SIG-M5 (cell line): ENCODE data around the gene TAF4.
"Not testable (repeated sequence)": the region's sequence is repeated elsewhere in the genome, so short reads cannot be mapped to it uniquely, and the experiment has no call there.

Experiments used
- DNase-seq: peaks from one replicate; lab custom pipeline; 2025; lab: John Stamatoyannopoulos, UW

TAF4 gene

DNA sequence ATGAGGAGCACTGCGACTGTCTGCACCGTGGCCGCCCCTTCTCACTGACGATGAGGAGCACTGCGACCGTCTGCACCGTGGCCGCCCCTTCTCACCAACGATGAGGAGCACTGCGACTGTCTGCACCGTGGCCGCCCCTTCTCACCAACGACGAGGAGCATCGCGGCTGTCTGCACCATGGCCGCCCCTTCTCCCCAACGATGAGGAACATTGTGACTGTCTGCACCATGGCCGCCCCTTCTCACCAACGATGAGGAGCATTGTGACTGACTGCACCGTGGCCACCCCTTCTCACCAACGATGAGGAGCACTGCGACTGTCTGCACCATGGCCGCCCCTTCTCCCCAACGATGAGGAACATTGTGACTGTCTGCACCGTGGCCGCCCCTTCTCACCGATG, 117.6 kb downstream of the TAF4 start:
- DNase-seq: not testable (repeated sequence)

DNA sequence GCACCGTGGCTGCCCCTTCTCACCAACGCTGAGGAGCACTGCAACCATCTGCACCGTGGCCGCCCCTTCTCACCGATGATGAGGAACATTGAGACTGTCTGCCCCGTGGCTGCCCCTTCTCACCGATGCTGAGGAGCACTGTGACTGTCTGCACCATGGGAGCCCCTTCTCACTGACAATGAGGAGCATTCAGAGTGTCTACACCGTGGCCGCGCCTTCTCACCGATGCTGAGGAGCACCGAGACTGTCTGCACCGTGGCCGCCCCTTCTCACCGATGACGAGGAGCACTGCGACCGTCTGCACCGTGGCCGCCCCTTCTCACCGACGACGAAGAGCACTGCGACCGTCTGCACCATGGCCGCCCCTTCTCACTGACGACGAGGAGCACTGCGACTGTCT, 120.2 kb downstream of the TAF4 start:
- DNase-seq: not testable (repeated sequence)

- not testable (repeated sequence) for DNase-seq
Observed at GRCh38 chr20:61944967-61945366, 120.7 kb downstream of the TAF4 start.

- DNase-seq: no peak
Observed at GRCh38 chr20:61942526-61942925, 123.2 kb downstream of the TAF4 start.

DNA sequence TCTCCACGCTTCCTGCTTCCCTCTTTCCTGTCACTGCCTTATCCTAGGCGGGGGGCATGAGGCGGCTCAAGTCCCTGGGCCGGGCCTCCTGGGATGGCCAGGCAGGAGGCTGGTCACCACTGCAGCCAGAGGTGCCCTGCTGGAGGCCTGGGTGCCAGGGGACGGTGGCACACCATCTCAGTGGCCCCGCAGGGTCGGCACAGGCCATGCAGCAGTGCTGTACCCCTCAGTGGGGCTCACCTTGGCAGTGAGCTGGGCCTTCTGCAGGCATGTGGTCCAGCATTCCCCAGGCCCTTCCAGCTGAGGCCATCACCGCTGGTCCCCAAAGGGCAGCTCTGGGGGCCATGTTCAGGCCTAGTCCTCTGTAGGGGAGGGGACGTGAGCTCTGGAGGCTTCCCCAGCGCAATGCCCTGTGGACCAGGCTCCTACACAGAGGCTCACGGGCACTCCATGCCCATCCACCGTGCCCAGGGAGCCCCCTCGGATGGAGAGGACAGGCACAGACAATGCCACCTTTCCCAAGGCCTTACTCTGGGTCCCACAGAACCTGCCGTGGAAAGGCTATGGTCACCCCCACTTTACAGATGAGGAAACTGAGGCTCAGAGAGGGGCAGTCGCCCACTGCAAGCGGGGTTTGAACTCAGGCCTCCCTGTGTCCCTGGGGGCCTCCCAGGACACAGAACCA, 123.8 kb downstream of the TAF4 start:
- no peak for DNase-seq

DNA sequence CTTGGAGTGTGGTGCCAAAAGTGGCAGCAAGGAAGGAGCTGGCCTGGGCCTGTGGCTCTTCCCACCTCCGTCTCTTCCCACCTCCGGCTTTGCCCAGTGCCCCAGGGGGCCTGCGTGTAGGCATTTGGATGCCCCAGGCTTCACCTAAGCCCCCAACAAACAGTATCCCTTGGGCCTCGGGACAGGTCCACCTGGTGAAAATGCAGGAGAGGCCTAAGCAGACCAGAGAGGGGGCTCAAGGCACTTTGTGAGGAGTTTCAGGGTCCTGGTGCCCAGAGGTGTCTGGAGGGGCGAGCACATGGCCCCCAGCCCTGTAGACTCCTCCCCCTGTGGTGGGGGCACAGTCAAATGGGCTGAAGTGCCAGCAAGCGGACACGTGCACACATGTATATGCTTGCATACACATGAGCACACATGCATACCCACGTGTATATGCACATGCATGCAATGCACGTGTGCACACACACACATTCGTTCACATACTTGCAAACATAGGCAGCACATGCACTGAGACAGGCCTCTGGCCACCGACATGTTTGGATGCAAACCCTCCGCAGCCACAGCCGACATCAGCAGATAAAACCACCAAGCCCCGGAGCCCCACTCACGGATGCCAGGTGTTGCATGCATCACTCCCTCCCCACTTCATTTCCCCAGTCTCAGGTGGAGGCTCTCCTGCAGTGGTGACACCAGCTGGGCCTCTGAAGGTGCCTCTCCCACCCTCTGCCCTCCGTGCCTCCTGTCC, 124.5 kb downstream of the TAF4 start:
- DNase-seq: no peak

DNA sequence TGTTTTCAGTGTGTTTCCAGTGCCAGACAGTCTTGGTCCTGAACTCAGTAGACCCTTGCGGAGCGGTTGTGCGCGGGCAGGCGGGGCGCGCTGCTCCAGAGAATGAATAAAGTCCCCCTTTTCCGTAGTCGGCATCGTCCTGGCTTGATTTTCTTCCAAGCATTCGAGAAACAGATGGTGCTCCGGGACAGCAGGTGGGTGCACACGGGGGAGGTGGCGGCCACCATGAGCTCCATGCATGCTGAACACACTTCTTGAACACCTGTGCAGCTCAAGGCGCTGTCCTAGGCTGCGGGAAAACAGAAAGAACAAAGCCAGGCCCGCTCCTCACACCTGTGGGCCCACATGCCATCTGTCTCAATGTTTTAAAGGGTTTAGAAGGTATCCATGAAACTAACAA, 125.2 kb downstream of the TAF4 start:
- no peak for DNase-seq

DNA sequence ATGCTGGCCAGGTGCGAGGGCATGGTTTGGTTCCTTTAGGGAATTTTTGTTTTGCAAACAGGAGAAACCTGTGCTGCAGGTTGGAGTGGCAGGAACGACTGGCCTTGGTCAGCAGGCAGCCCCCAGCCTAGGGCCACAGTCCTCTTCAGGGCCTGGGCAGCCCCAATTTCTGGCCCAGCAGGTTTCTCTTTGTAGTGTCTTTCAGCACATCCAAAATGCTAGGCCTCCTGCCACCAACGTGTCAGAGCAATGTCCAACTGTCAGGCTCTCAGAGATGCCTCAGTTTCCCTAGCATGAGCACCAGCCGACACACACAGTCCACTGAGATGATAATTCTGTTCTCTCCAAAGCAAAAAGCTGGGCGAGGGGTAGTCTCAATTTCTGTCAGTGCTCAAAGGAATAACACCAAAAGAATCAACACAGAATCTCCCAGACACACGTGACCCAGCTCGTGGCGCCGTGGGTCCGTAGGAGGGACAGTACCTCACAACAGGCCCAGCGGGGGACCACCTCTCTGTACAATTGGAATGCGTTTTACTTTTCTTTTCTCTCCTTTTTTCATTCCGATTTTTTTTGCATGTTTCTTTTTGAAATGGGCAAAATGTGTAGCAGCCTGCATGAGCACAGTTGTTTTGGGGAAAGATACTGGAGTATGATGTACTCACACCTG, 125.9 kb downstream of the TAF4 start:
- no peak for DNase-seq

GRCh38 chr20:61938839-61939690, 126.6 kb downstream of the TAF4 start:
- no peak for DNase-seq

- no peak for DNase-seq
Observed at GRCh38 chr20:61937963-61938838, 127.5 kb downstream of the TAF4 start.

- DNase-seq: no peak
Observed at GRCh38 chr20:61937146-61937962, 128.3 kb downstream of the TAF4 start.

DNA sequence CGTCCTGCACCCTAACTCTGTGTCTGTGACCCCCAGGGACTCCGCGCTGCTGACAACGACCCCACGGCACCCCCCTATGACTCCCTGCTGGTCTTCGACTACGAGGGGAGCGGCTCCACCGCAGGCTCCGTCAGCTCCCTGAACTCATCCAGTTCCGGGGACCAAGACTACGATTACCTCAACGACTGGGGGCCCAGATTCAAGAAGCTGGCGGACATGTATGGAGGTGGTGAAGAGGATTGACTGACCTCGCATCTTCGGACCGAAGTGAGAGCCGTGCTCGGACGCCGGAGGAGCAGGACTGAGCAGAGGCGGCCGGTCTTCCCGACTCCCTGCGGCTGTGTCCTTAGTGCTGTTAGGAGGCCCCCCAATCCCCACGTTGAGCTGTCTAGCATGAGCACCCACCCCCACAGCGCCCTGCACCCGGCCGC, 129.0 kb downstream of the TAF4 start:
- no peak for DNase-seq

DNA sequence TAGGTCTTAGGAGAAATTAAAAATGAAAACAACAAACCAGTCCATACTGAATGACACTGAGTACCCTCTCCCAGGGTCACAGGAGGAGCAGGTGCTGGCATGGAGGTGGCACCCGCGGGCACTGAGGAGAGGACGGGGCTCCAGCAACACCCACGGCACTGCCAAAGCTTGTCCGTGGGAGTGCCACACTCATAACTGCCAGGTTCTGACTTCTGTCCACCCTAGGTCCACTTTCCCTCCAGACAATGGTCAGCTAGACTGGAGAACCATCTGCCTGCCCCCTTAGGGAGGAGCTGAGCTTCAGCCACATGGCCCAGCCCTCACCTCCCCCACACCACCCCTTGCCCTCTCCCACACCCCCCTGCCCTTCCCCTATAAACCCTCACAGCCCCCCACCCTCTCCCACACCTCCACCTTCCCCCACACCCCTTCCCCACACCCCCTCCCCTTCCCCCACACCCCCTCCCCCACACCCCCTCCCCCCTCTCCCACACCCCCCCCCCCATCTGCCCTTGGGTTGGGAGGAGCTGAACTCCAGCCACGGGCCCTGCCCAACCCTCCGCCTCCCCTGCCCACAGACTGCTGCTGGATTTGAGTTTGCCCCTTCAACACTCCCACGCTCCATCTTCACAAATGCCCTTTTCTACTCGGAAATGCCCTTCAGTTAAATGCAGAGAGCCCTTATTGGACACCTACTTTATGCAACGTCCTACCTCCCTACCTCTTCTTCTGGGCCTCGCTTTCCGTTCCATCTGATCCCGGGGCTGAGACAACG, 129.6 kb downstream of the TAF4 start:
- DNase-seq: no peak

GRCh38 chr20:61934716-61935530, 130.8 kb downstream of the TAF4 start:
- no peak for DNase-seq

DNA sequence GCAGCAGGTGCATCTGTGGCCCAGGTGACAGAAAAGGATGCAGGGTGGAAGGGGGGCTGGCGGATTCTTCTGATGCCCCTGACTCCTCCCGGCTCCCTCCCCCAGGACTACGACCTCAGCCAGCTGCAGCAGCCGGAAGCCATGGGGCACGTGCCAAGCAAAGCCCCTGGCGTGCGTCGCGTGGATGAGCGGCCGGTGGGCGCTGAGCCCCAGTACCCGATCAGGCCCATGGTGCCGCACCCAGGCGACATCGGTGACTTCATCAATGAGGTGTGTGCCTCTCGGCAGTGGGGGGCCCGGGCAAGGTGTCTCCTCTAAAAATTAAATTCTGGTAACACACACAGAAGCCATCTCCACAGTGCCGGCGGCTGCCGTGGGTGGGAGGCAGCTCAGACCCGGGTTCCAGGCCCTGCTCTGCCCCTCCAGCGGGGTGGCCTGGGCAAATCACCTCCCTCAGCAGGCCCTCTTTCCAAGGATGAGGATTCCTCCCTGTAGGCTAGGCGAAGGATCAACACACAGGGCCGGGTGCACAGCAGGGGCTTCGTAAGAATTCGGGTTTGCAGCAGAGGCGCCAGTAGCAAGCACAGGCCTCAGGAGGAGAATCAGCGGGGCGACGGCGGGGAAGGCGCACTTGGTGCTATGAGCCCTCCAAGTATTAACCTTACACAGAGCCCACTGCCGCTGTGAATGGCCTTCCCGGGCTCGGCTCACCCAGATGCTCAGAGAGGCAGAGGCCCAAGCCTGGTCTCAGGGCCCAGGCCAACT, 131.5 kb downstream of the TAF4 start:
- no peak for DNase-seq

DNA sequence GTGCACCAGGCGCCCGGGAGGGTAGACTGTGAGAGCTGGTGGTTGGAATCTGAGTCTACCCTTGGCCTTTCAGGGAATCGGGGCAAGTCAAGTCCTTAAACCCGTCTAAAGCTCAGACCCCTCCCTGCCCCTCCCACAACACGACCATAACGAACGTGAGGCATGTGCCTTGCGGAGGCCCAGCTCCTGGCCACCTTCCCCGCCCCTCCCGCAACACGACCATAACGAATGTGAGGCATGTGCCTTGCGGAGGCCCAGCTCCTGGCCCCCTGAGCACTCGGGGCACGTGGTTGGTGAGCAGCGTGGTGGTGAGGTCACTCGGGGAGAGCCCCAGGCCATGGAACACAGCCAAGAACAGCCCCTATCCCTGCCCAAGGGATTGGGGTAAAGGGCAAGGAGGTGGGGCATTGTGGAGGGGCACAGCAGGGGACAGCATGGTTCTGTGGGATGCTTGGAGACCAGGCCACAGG, 132.2 kb downstream of the TAF4 start:
- DNase-seq: no peak

GRCh38 chr20:61932711-61933480, 132.8 kb downstream of the TAF4 start:
- no peak for DNase-seq
